HG03066 (cell line): ENCODE data around the gene ARX.

ENCODE experiments used
- ATAC-seq: cut with Tn5 transposase; IDR thresholded peaks from one replicate; pipeline ENCODE4 v1.9.1; 2021; ENCODE audit warnings: low read depth; ENCODE audit not compliant: unreplicated experiment

ARX gene

GRCh38 chrX:25015486-25016360 lies at the start of gene ARX:
ARX (minus strand) TSS chrX:25015965; CDS start chrX:25015737, 228 bp downstream.
- peak; percentile 45 for ATAC-seq

GRCh38 chrX:25059273-25059672 lies 43.5 kb upstream of the ARX start:
- ATAC-seq = no peak

- no peak for ATAC-seq
Measured at GRCh38 chrX:25052798-25053534, 37.2 kb upstream of the ARX start.

- ATAC-seq = no peak
Measured at GRCh38 chrX:25049971-25050370, 34.2 kb upstream of the ARX start.

- no peak for ATAC-seq
Measured at GRCh38 chrX:25049357-25049756, 33.6 kb upstream of the ARX start.

- no peak for ATAC-seq
Measured at GRCh38 chrX:25048178-25048577, 32.4 kb upstream of the ARX start.

GRCh38 chrX:25043192-25043591 lies 27.4 kb upstream of the ARX start:
- no peak for ATAC-seq

GRCh38 chrX:25039036-25039435 lies 23.3 kb upstream of the ARX start:
- no peak for ATAC-seq

GRCh38 chrX:25034889-25035288 lies 19.1 kb upstream of the ARX start:
- no peak for ATAC-seq

GRCh38 chrX:25029288-25029825 lies 13.6 kb upstream of the ARX start:
- no peak for ATAC-seq

- no peak for ATAC-seq
Measured at GRCh38 chrX:25028726-25029125, 13.0 kb upstream of the ARX start.

- no peak for ATAC-seq
Measured at GRCh38 chrX:25026576-25026975, 10.8 kb upstream of the ARX start.

GRCh38 chrX:25025615-25026014 lies 9.8 kb upstream of the ARX start:
- ATAC-seq = no peak

- no peak for ATAC-seq
Measured at GRCh38 chrX:25023908-25024307, 8.1 kb upstream of the ARX start.

GRCh38 chrX:25022499-25023325 lies 6.9 kb upstream of the ARX start:
- no peak for ATAC-seq

GRCh38 chrX:25020905-25021449 lies 5.2 kb upstream of the ARX start:
- ATAC-seq = no peak

- no peak for ATAC-seq
Measured at GRCh38 chrX:25020391-25020904, 4.7 kb upstream of the ARX start.

- ATAC-seq = no peak
Measured at GRCh38 chrX:25019707-25020390, 4.1 kb upstream of the ARX start.

GRCh38 chrX:25018682-25019081 lies 2.9 kb upstream of the ARX start:
- ATAC-seq = no peak
